GM12891 (cell line): Measurements from ENCODE around the gene MFF.

Experiments used
- POLR2A ChIP-seq: IDR thresholded peaks from 2 replicates; pipeline ENCODE4 v1.6.1; 2011; ENCODE audit warnings: low read depth, low read length, control low read depth
- POLR2AphosphoS5 ChIP-seq: IDR thresholded peaks from 2 replicates; pipeline ENCODE4 v1.6.1; 2011; ENCODE audit warnings: low read depth, low read length, control low read depth

- no peak for TF ChIP-seq POLR2A
- no peak for TF ChIP-seq POLR2AphosphoS5
These were observed 13.1 kb upstream of the MFF start for GRCh38 chr2:227311861-227312506.
